ENCODE data around the gene KCTD16.

- TF ChIP-seq CTCF (IDR thresholded peaks at IDR 0.05), result no peak
- TF ChIP-seq SIN3A (IDR thresholded peaks at IDR 0.05; ENCODE audit: borderline replicate concordance, insufficient read depth, low read depth, low read length), result no peak
- no peak for TF ChIP-seq REST (IDR thresholded peaks at IDR 0.05; ENCODE audit: insufficient read depth in 1 of 2, low read depth in 2 of 2, low read length in 1 of 2)
- TF ChIP-seq POLR2AphosphoS5 (IDR thresholded peaks at IDR 0.05; ENCODE audit: low read depth, low read length), result no peak
Observed at GRCh38 chr5:144187699-144188294, 17.1 kb downstream of the KCTD16 start.

Measured in Panc1 (cell line).